Measurements from ENCODE around the gene AKAP10. TPM values are rescaled to one million over a fixed set of nuclear protein-coding genes. Genes with fewer than 3 reads are reported as not detected.
A peak's percentile ranks its signal among the peaks of the same experiment; 100 is the strongest.
"Not testable (repeated sequence)": the region's sequence is repeated elsewhere in the genome, so short reads cannot be mapped to it uniquely, and the experiment has no call there.

The AKAP10 gene
- total RNA-seq, 1 donor, result 29.0 TPM

DNA sequence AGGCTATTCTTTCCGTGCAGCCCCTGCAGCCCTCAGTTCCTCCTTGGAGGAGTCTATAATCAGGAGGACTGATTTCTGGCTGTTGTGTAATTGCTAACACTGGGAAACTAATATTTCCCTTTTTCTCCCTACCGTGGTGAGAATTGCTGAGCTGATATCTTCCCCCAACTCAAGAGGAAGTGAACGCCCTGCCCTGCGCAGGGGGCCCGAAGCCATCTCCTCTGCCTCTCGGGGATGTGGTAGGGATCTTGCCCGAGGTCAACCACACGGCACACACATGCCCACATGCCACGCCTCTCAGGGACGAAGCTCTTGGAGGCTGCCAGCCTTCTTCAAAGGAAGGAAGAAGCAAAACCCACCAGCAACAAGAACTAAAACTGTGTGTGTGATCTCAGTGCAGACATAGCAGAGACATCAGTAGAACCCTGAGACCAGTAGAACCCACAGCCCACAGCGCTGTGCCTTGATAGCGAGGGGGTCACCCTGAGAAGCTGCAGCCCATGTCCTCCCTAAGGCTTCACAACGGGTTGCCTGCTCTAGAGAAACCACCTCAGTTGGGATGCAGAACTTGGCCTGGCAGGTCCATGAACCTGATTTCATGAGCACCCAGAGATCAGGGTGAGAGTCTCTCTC is 101.0 kb downstream of the AKAP10 start:
- peaks cover 60% of the 10 kb centered on the region for H3K4me1 ChIP-seq (ENCODE audit: insufficient read depth, low read length)
- H3K27me3 ChIP-seq (ENCODE audit: insufficient read depth, low read length), result no peaks in the 10 kb centered on the region
- H3K9me3 ChIP-seq (ENCODE audit: low read depth, low read length), result no peaks in the 10 kb centered on the region
- H3K4me3 ChIP-seq (ENCODE audit: low read length), result no peak overlapping the region

DNA sequence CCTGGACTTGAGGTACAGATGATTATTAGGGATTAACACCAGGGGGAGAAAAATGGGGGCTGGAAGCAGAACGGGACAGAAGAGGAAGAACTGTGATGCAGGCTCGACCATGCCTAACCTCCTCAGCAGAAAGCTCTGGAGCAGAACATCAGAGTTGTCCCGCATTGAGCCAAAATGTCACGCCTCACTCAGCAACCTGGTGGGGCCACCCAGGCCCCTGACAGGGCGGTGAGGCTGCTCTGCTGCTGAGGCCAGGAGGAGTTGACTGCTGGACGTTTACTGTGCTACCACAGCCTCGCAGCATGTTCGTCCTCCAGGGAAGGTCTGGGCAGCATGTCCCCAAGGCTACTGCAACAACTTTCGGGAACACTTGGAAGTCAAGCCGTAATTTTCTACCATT is 103.4 kb downstream of the AKAP10 start:
- Histone ChIP-seq H3K4me1 (ENCODE audit: insufficient read depth, low read length) (peaks cover 60% of the 10 kb centered on the region), H3K4me3 (ENCODE audit: low read length) (no peak overlapping the region), H3K27me3 (ENCODE audit: insufficient read depth, low read length) (no peaks in the 10 kb centered on the region), H3K9me3 (ENCODE audit: low read depth, low read length) (no peaks in the 10 kb centered on the region)

DNA sequence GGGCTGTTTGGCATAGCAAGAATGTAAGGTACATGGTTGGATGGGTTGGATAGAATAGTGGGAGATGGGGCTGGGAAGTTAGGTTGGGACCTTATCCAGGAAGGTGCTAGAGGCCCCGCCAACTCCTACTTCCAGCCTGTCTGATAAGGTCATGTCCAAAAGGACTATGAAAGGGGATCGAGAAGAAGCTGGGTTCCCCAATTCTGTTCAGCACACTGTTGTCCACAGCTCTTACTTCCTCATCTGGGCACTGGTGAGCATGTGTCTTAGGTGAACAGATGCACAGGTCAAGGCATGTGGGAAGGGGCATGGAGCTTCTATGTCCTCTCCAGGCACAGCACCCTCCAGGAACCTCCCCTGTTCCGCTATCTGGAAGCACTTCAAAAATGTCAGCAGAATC is 104.3 kb downstream of the AKAP10 start:
- no peaks in the 10 kb centered on the region for H3K27me3 ChIP-seq (ENCODE audit: insufficient read depth, low read length)
- H3K9me3 ChIP-seq (ENCODE audit: low read depth, low read length), result no peaks in the 10 kb centered on the region
- H3K4me3 ChIP-seq (ENCODE audit: low read length), result no peak overlapping the region
- peaks cover 55% of the 10 kb centered on the region for H3K4me1 ChIP-seq (ENCODE audit: insufficient read depth, low read length)

DNA sequence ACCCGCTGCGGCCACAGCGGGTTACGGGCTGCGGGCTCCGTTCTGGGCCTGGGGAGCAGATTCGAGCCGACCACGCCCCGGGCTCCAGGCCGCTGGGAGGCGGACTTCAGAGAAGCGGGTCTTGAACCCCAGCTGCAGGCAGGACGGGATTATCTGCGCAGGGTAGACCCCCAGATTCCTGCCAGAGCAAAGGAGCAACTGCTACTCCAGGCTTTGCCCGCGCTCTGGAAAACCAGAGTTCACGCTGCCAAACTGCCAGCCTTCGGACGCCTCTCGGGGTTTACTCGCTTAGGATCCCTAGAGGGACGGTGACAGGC is 109.6 kb downstream of the AKAP10 start:
- Histone ChIP-seq H3K9me3 (ENCODE audit: low read depth, low read length) (no peaks in the 10 kb centered on the region), H3K4me3 (ENCODE audit: low read length) (peak overlapping the region; percentile 69), H3K27me3 (ENCODE audit: insufficient read depth, low read length) (no peaks in the 10 kb centered on the region), H3K4me1 (ENCODE audit: insufficient read depth, low read length) (peaks cover 17% of the 10 kb centered on the region)

DNA sequence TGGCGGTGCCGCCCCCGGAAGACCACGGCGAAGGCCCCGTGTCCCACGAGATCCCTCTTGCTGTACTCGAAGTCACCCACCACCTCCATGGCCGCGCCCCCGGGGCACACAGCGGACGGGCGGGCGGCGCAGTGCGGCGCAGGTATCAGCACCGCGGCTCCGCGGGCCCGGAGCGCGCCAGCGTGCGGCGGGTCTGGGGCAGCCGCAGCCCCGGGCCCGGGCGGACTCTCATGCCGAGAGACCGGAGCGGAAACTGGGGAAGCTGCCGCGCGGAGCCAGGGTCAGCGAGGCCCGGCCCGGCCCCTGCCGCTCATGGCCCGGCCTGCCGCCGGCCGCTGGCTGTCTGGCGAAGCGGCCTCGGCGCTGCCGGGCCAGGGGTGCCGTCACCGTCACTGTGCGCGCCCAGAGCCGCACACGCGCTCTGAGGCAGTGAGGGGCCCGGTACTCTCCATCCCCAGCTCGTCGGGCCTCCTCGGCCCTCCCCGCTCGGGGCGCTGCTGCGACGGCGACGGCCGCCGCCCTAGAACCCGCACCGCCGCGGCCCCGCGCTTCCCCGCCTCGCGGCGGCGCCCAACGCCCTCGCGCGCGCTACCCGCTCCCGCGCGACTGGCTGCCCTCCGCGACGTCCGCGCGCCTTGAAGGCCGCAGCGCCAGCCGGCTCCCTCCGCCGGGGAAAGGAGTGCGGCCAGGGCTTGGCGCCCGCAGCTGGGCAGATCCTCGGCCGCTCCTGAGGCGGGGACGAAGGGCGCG is 110.1 kb downstream of the AKAP10 start, which contains the start of gene ULK2:
Gene ULK2, minus strand, starts transcription at position 608 of the 750 bp plus-strand sequence. Its CDS starts 519 bp downstream, at position 89.
- H3K9me3 ChIP-seq (ENCODE audit: low read depth, low read length), result no peaks in the 10 kb centered on the region
- H3K27me3 ChIP-seq (ENCODE audit: insufficient read depth, low read length), result no peaks in the 10 kb centered on the region
- peak within 1 kb of the TSS; percentile 69 for H3K4me3 ChIP-seq (ENCODE audit: low read length)
- H3K4me1 ChIP-seq (ENCODE audit: insufficient read depth, low read length), result peaks cover 14% of the 10 kb centered on the region

DNA sequence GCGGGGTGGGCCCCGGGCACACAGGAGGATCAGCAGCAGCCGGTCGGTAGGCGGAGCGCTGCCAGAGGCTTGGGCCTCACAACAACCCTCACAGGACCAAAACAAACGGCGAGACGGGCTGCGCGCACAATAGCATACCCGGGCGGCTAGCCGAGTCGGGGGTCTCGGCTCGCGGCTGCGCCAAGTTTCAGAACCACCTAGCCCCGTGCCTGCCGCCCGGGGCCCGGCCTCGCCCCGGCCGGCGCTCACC is 110.6 kb downstream of the AKAP10 start:
- Histone ChIP-seq H3K4me3 (ENCODE audit: low read length) (peak overlapping the region; percentile 69), H3K27me3 (ENCODE audit: insufficient read depth, low read length) (no peaks in the 10 kb centered on the region), H3K4me1 (ENCODE audit: insufficient read depth, low read length) (peaks cover 14% of the 10 kb centered on the region), H3K9me3 (ENCODE audit: low read depth, low read length) (no peaks in the 10 kb centered on the region)

DNA sequence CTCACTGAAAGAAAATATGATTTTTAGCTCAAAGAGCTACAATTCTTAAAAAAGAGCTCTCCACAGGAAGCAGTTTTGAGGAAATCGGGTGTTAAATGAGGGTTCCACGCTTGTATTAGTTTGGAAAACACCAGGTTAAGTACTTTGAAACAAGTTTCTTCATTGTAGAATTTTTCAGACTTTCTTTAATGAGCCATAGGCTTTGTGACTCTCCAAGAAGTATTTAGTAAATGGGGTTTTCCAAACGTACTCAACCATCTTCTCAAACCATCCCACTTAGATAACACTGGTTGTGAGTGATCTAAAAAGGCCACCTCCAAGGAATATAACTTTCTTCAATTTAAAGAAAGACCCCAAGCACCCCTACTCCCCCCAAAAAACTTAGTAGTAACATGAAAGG is 112.6 kb downstream of the AKAP10 start:
- Histone ChIP-seq H3K27me3 (ENCODE audit: insufficient read depth, low read length) (no peaks in the 10 kb centered on the region), H3K4me3 (ENCODE audit: low read length) (no peak overlapping the region), H3K4me1 (ENCODE audit: insufficient read depth, low read length) (peaks cover 14% of the 10 kb centered on the region), H3K9me3 (ENCODE audit: low read depth, low read length) (no peaks in the 10 kb centered on the region)

DNA sequence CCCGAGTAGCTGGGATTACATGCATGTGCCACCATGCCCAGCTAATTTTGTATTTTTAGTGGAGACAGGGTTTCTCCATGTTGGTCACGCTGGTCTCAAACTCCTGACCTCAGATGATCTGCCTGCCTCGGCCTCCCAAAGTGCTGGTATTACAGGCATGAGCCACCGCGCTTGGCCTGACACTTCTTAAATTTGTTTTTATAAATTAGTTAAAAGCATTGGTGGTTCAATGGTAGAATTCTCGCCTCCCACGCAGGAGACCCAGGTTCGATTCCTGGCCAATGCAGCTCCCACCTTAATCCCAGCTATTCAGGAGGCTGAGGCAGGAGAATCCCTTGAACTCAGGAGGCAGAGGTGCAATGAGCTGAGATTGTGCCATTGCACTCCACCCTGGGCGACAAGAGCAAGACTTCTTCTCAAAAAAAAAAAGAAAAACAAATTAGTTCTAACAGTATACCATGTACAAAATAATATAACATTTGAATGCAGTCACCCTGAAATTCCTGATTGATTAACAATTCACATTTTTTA is 116.9 kb downstream of the AKAP10 start:
- not testable (repeated sequence) for H3K9me3 ChIP-seq (ENCODE audit: low read depth, low read length); H3K4me1 ChIP-seq (ENCODE audit: insufficient read depth, low read length); H3K27me3 ChIP-seq (ENCODE audit: insufficient read depth, low read length); H3K4me3 ChIP-seq (ENCODE audit: low read length)

DNA sequence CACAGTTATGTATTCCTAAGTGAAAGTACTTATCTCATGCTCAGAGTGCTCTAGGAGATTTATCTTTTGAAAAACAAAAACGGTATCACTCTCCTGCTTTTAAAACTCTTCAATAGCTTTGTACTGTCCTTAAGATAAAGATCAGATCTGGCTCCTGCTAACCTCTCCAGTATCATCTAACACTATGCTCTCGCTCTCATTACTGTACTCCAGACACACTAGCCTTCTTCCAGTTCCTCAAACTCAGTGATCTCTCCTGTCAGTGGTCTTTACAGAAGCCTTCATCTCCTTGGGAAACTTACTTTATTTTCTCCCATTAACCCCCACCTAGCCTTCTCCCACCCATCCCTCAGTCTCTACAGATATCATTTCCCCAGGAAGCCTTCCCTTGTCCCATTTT is 120.0 kb downstream of the AKAP10 start:
- Histone ChIP-seq H3K27me3 (ENCODE audit: insufficient read depth, low read length) (no peaks in the 10 kb centered on the region), H3K9me3 (ENCODE audit: low read depth, low read length) (no peaks in the 10 kb centered on the region), H3K4me1 (ENCODE audit: insufficient read depth, low read length) (no peaks in the 10 kb centered on the region), H3K4me3 (ENCODE audit: low read length) (no peak overlapping the region)

Other genes with a start within 250 kb of the AKAP10 start
- not detected for gene ALDH3A1, start 229.5 kb downstream of the AKAP10 start, total RNA-seq
- gene ULK2, start 109.9 kb downstream of the AKAP10 start, total RNA-seq, result 9.7 TPM
- gene SPECC1, start 31.5 kb upstream of the AKAP10 start, total RNA-seq, result 48.4 TPM

Data from mononuclear cell (primary cell).